ENCODE measurements around the gene RETREG1.
A peak's percentile ranks its signal among the peaks of the same experiment; 100 is the strongest.

Gene RETREG1

GRCh38 chr5:16504571-16504970 is 112.2 kb downstream of the RETREG1 start:
- TF ChIP-seq CTCF (IDR thresholded peaks at IDR 0.05; ENCODE audit: low read depth, low read length, missing control alignments): no peak

GRCh38 chr5:16502866-16503265 is 113.9 kb downstream of the RETREG1 start:
- no peak for DNase-seq
- no peak overlapping the region for H3K27ac ChIP-seq
- H3K4me3 ChIP-seq (ENCODE audit: low read depth, low read length): no peak overlapping the region
- H3K36me3 ChIP-seq (replicated peaks): no peaks in the 10 kb centered on the region
- no peaks in the 10 kb centered on the region for H3K27me3 ChIP-seq (replicated peaks)
- TF ChIP-seq CTCF (IDR thresholded peaks at IDR 0.05; ENCODE audit: low read depth, low read length, missing control alignments): no peak
- in situ Hi-C loops (cut with HindIII; ENCODE audit: low pct_ligation_motif_present, low sequenced_read_pairs): no loop called here

More at GRCh38 chr5:16504571-16504970, 112.2 kb downstream of the RETREG1 start:
- no peak for DNase-seq
- Histone ChIP-seq H3K4me3 (ENCODE audit: low read depth, low read length) (no peak overlapping the region), H3K36me3 (replicated peaks) (no peaks in the 10 kb centered on the region), H3K27me3 (replicated peaks) (no peaks in the 10 kb centered on the region), H3K27ac (no peak overlapping the region)
- in situ Hi-C loops (cut with HindIII; ENCODE audit: low pct_ligation_motif_present, low sequenced_read_pairs): no loop called here

GRCh38 chr5:16500024-16500423 is 116.8 kb downstream of the RETREG1 start:
- Histone ChIP-seq H3K36me3 (replicated peaks) (no peaks in the 10 kb centered on the region), H3K27me3 (replicated peaks) (no peaks in the 10 kb centered on the region), H3K27ac (no peak overlapping the region), H3K4me3 (ENCODE audit: low read depth, low read length) (no peak overlapping the region)
- TF ChIP-seq CTCF (IDR thresholded peaks at IDR 0.05; ENCODE audit: low read depth, low read length, missing control alignments): no peak
- in situ Hi-C loops (cut with HindIII; ENCODE audit: low pct_ligation_motif_present, low sequenced_read_pairs): no loop called here
- DNase-seq: no peak

GRCh38 chr5:16497546-16497945 is 119.3 kb downstream of the RETREG1 start:
- TF ChIP-seq CTCF (IDR thresholded peaks at IDR 0.05; ENCODE audit: low read depth, low read length, missing control alignments): no peak
- no peak for DNase-seq
- in situ Hi-C loops (cut with HindIII; ENCODE audit: low pct_ligation_motif_present, low sequenced_read_pairs): no loop called here
- H3K36me3 ChIP-seq (replicated peaks): no peaks in the 10 kb centered on the region
- no peaks in the 10 kb centered on the region for H3K27me3 ChIP-seq (replicated peaks)
- H3K27ac ChIP-seq: no peak overlapping the region
- no peak overlapping the region for H3K4me3 ChIP-seq (ENCODE audit: low read depth, low read length)

GRCh38 chr5:16493261-16493660 is 123.5 kb downstream of the RETREG1 start:
- no peak for DNase-seq
- H3K4me3 ChIP-seq (ENCODE audit: low read depth, low read length): no peak overlapping the region
- in situ Hi-C loops (cut with HindIII; ENCODE audit: low pct_ligation_motif_present, low sequenced_read_pairs): no loop called here
- H3K27me3 ChIP-seq (replicated peaks): no peaks in the 10 kb centered on the region
- no peak for TF ChIP-seq CTCF (IDR thresholded peaks at IDR 0.05; ENCODE audit: low read depth, low read length, missing control alignments)
- H3K36me3 ChIP-seq (replicated peaks): no peaks in the 10 kb centered on the region
- H3K27ac ChIP-seq: no peak overlapping the region

GRCh38 chr5:16492398-16493140 is 124.2 kb downstream of the RETREG1 start:
- H3K27me3 ChIP-seq (replicated peaks): no peaks in the 10 kb centered on the region
- TF ChIP-seq CTCF (IDR thresholded peaks at IDR 0.05; ENCODE audit: low read depth, low read length, missing control alignments): no peak
- no peak overlapping the region for H3K4me3 ChIP-seq (ENCODE audit: low read depth, low read length)
- H3K27ac ChIP-seq: no peak overlapping the region
- no peaks in the 10 kb centered on the region for H3K36me3 ChIP-seq (replicated peaks)
- in situ Hi-C loops (cut with HindIII; ENCODE audit: low pct_ligation_motif_present, low sequenced_read_pairs): no loop called here
- peak; percentile 64 for DNase-seq
